H1 (cell line): Measurements from ENCODE around the gene LSM7.

ENCODE experiments used
- CBX8 ChIP-seq: fragments of 300-800, 300-1000 bp; sonication (generic); IDR thresholded peaks from 2 replicates; pipeline ENCODE4 v1.7.1; 2016; ENCODE audit warnings: low read depth, low read length, borderline replicate concordance
- CREB1 ChIP-seq: IDR thresholded peaks from 2 replicates; pipeline ENCODE4 v1.6.1; 2012; ENCODE audit warnings: inconsistent platforms
- FOSL1 ChIP-seq: IDR thresholded peaks from 2 replicates; pipeline ENCODE4 v1.6.1; 2011; ENCODE audit warnings: mild to moderate bottlenecking, low read depth, low read length, moderate library complexity; ENCODE audit not compliant: insufficient read depth
- JUN ChIP-seq: IDR thresholded peaks from 2 replicates; pipeline ENCODE4 v1.6.1; 2011; ENCODE audit warnings: low read depth, mild to moderate bottlenecking, improper control_type of control experiment, low read length
- JUND ChIP-seq: IDR thresholded peaks from 2 replicates; pipeline ENCODE4 v1.6.1; 2011; ENCODE audit warnings: mild to moderate bottlenecking, improper control_type of control experiment, low read length
- MAFK ChIP-seq: IDR thresholded peaks from 2 replicates; pipeline ENCODE4 v1.6.1; 2012; ENCODE audit warnings: low read depth, mild to moderate bottlenecking, improper control_type of control experiment, low read length
- POLR2A ChIP-seq, 2 experiments: IDR thresholded peaks; 1 replicate in 1 of 2; 2 replicates in 1 of 2; pipeline ENCODE4 v1.6.1; 2011; ENCODE audit warnings: low read depth in 2 of 2, low read length in 2 of 2, mild to moderate bottlenecking in 2 of 2; ENCODE audit errors: control extremely low read depth in 1 of 2
- RAD21 ChIP-seq, 2 experiments: IDR thresholded peaks in 1 of 2; conservative IDR thresholded peaks in 1 of 2; 2 replicates each; pipeline ENCODE4 v1.6.1; 2011; ENCODE audit warnings: low read depth in 2 of 2, low read length in 2 of 2, improper control_type of control experiment in 1 of 2, inconsistent platforms in 1 of 2, mild to moderate bottlenecking in 1 of 2, moderate library complexity in 1 of 2
- RBBP5 ChIP-seq: IDR thresholded peaks from 2 replicates; pipeline ENCODE4 v1.7.1; 2012; ENCODE audit warnings: low read depth, mild to moderate bottlenecking, inconsistent platforms, low read length, moderate library complexity, borderline replicate concordance
- SP1 ChIP-seq: IDR thresholded peaks from 2 replicates; pipeline ENCODE4 v1.6.1; 2011; ENCODE audit warnings: low read depth, low read length
- TAF1 ChIP-seq: IDR thresholded peaks from 2 replicates; pipeline ENCODE4 v1.6.1; 2011; ENCODE audit warnings: mild to moderate bottlenecking, low read depth, low read length
- ZNF274 ChIP-seq: IDR thresholded peaks from 2 replicates; pipeline ENCODE4 v1.7.0; 2012; ENCODE audit warnings: low read length, borderline replicate concordance; ENCODE audit errors: extremely low read depth
- TF ChIP-seq, protein P1 (sequence below), 3 experiments: IDR thresholded peaks; 1 replicate in 2 of 3; 2 replicates in 1 of 3; pipeline versions ENCODE4 v1.5.1 to v1.6.1; 2011; ENCODE audit warnings: low read length in 3 of 3, mild to moderate bottlenecking in 3 of 3, inconsistent platforms in 2 of 3, low read depth in 1 of 3, moderate library complexity in 1 of 3; ENCODE audit not compliant: insufficient read depth in 1 of 3; ENCODE audit errors: control extremely low read depth in 1 of 3

DNA sequence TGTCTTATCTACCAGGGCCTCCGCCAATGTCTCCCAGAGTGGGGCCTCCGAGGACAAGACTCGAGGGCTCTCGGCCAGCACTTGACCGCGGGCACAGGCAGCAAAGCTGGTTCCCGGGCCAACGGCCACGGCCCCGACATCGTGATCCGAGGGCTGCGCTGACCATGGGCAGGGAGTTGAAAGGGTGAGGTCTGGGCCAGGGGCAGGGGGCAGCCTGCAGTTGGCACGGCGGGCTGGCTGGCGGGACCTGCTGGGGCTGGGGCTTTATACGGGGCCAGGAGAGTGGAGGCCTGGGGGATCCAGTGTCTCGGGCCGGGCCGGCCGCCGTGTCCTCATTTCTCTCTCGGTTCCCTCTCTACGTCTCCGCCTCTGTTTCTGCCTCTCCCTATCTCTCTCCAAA, 10.6 kb downstream of the LSM7 start:
- TF ChIP-seq CREB1: no peak
- TF ChIP-seq TAF1: no peak
- TF ChIP-seq, protein P1, sequence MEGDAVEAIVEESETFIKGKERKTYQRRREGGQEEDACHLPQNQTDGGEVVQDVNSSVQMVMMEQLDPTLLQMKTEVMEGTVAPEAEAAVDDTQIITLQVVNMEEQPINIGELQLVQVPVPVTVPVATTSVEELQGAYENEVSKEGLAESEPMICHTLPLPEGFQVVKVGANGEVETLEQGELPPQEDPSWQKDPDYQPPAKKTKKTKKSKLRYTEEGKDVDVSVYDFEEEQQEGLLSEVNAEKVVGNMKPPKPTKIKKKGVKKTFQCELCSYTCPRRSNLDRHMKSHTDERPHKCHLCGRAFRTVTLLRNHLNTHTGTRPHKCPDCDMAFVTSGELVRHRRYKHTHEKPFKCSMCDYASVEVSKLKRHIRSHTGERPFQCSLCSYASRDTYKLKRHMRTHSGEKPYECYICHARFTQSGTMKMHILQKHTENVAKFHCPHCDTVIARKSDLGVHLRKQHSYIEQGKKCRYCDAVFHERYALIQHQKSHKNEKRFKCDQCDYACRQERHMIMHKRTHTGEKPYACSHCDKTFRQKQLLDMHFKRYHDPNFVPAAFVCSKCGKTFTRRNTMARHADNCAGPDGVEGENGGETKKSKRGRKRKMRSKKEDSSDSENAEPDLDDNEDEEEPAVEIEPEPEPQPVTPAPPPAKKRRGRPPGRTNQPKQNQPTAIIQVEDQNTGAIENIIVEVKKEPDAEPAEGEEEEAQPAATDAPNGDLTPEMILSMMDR (IDR thresholded peaks at IDR 0.05; ENCODE audit: control extremely low read depth in 1 of 3, insufficient read depth in 1 of 3, low read depth in 1 of 3, low read length in 3 of 3): no peak
- TF ChIP-seq POLR2A (IDR thresholded peaks at IDR 0.05; ENCODE audit: control extremely low read depth in 1 of 2, low read depth in 2 of 2, low read length in 2 of 2): no peak
- TF ChIP-seq ZNF274: no peak
- no peak for TF ChIP-seq CBX8
- TF ChIP-seq RBBP5: no peak
- TF ChIP-seq FOSL1: no peak
- TF ChIP-seq MAFK: no peak
- TF ChIP-seq RAD21 (IDR thresholded peaks at IDR 0.05 in 1 of 2, conservative IDR thresholded peaks at IDR 0.05 in 1 of 2; ENCODE audit: low read depth in 2 of 2, low read length in 2 of 2): no peak
- TF ChIP-seq JUN: no peak
- no peak for TF ChIP-seq SP1
- TF ChIP-seq JUND: no peak
